A673 (cell line): Measurements from ENCODE around the gene RERE. TPM values are rescaled to one million over a fixed set of nuclear protein-coding genes. Genes with fewer than 3 reads are reported as not detected.

ENCODE experiments used
- BruUV-seq: library from RNA; stranded (reverse); fragments of 400-500 nt; replicated peaks from 2 replicates; lab custom pipeline; 2021; lab: Mats Ljungman, UMichigan
- CTCF ChIA-PET: fragments of 300-600 bp; sonication (Branson Sonifier 250); formaldehyde crosslinking; loops from one replicate; lab custom pipeline; 2022; ENCODE audit warnings: antibody characterized with exemption; lab: Charles Lee
- POLR2A ChIA-PET: fragments of 300-600 bp; sonication (Branson Sonifier 250); formaldehyde crosslinking; loops from one replicate; lab custom pipeline; 2022; ENCODE audit warnings: antibody characterized with exemption; ENCODE audit not compliant: low non-redundant PET; lab: Charles Lee
- DNase-seq: peaks from one replicate; pipeline ENCODE4 v3.0.0-alpha.2; 2015; ENCODE audit warnings: low spot score
- H3K27ac ChIP-seq: fragments of 200-600 bp; sonication (generic); 2 replicates; pipeline ENCODE4 v1.5.1; 2016; ENCODE audit warnings: mixed run types, low read depth, mild to moderate bottlenecking, mixed read lengths, antibody characterized with exemption, low read length; ENCODE audit not compliant: poor library complexity, severe bottlenecking
- H3K27me3 ChIP-seq: fragments of 200-600 bp; sonication (generic); replicated peaks from 2 replicates; pipeline ENCODE4 v1.6.1; 2017; ENCODE audit warnings: mixed run types, low read depth, mild to moderate bottlenecking, mixed read lengths, antibody characterized with exemption, low read length; ENCODE audit not compliant: insufficient read depth, poor library complexity
- H3K36me3 ChIP-seq: fragments of 200-600 bp; sonication (generic); 2 replicates; pipeline ENCODE4 v1.6.1; 2016; ENCODE audit warnings: mixed run types, mild to moderate bottlenecking, mixed read lengths, antibody characterized with exemption, low read length; ENCODE audit not compliant: insufficient read depth, poor library complexity, severe bottlenecking
- H3K4me1 ChIP-seq: fragments of 200-600 bp; sonication (generic); 2 replicates; pipeline ENCODE4 v1.6.1; 2017; ENCODE audit warnings: mixed run types, mild to moderate bottlenecking, mixed read lengths, antibody characterized with exemption, low read length; ENCODE audit not compliant: insufficient read depth, poor library complexity, severe bottlenecking
- H3K4me3 ChIP-seq: fragments of 200-600 bp; sonication (generic); 2 replicates; pipeline ENCODE4 v1.5.1; 2016; ENCODE audit warnings: low read depth, mixed run types, mild to moderate bottlenecking, mixed read lengths, low read length; ENCODE audit not compliant: poor library complexity, severe bottlenecking
- H3K9me3 ChIP-seq: fragments of 200-600 bp; sonication (generic); 2 replicates; pipeline ENCODE4 v1.6.1; 2016; ENCODE audit warnings: mixed run types, low read depth, mild to moderate bottlenecking, mixed read lengths, antibody characterized with exemption, low read length; ENCODE audit not compliant: poor library complexity, severe bottlenecking
- EZH2 ChIP-seq: fragments of 200-600 bp; sonication (generic); IDR thresholded peaks from 2 replicates; pipeline ENCODE4 v1.6.1; 2017; ENCODE audit warnings: borderline replicate concordance, low read depth, mild to moderate bottlenecking, mixed read lengths, antibody characterized with exemption, low read length; ENCODE audit not compliant: poor library complexity, severe bottlenecking
- intact Hi-C: fragments of 100-400 bp; cut with micrococcal nuclease; formaldehyde crosslinking; loops from one replicate; pipeline ENCODE4 v1.10.0; 2022; ENCODE audit not compliant: unreplicated experiment
- total RNA-seq: library from RNA; stranded (reverse); gene quantifications from 2 replicates; pipeline ENCODE4 v1.2.3, GENCODE V29; 2021
- TF ChIP-seq, protein P1 (sequence below): fragments of 300-800, 200-600 bp; sonication (generic); conservative IDR thresholded peaks from 2 replicates; pipeline ENCODE4 v1.5.1; 2017; ENCODE audit warnings: low read depth, mild to moderate bottlenecking, antibody characterized with exemption, low read length, moderate library complexity, mixed read lengths

RERE gene
- total RNA-seq, 1 experiment from 2014 or later: 188 TPM

GRCh38 chr1:8587784-8588183 is 229.7 kb downstream of the RERE start:
- ChIA-PET CTCF (interaction anchor here (1.2 to 1.6 kb wide), 2 partner anchors 11 to 16 kb away, joined by 3 to 4 read pairs; no protein-coding TSS in a partner anchor), POLR2A (no interaction called here)
- peak overlapping the region; percentile 72 for H3K27ac ChIP-seq
- no peaks in the 10 kb centered on the region for H3K27me3 ChIP-seq
- DNase-seq: no peak
- H3K36me3 ChIP-seq: no peaks in the 10 kb centered on the region
- no peaks in the 10 kb centered on the region for H3K9me3 ChIP-seq
- intact Hi-C loops: no loop called here
- H3K4me3 ChIP-seq: no peak overlapping the region
- BruUV-seq: no TSS peak
- TF ChIP-seq EZH2: no peak
- TF ChIP-seq, protein P1, sequence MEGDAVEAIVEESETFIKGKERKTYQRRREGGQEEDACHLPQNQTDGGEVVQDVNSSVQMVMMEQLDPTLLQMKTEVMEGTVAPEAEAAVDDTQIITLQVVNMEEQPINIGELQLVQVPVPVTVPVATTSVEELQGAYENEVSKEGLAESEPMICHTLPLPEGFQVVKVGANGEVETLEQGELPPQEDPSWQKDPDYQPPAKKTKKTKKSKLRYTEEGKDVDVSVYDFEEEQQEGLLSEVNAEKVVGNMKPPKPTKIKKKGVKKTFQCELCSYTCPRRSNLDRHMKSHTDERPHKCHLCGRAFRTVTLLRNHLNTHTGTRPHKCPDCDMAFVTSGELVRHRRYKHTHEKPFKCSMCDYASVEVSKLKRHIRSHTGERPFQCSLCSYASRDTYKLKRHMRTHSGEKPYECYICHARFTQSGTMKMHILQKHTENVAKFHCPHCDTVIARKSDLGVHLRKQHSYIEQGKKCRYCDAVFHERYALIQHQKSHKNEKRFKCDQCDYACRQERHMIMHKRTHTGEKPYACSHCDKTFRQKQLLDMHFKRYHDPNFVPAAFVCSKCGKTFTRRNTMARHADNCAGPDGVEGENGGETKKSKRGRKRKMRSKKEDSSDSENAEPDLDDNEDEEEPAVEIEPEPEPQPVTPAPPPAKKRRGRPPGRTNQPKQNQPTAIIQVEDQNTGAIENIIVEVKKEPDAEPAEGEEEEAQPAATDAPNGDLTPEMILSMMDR: no peak
- peaks cover 80% of the 10 kb centered on the region for H3K4me1 ChIP-seq

GRCh38 chr1:8586438-8586837 is 231.0 kb downstream of the RERE start:
- ChIA-PET POLR2A (no interaction called here), CTCF (interaction anchor here (1.6 kb wide), 1 partner anchor 12 kb away, joined by 4 read pairs; no protein-coding TSS in a partner anchor)
- H3K4me3 ChIP-seq: no peak overlapping the region
- no peaks in the 10 kb centered on the region for H3K27me3 ChIP-seq
- no peak for TF ChIP-seq EZH2
- TF ChIP-seq, protein P1: no peak
- H3K4me1 ChIP-seq: peaks cover 81% of the 10 kb centered on the region
- intact Hi-C loops: no loop called here
- H3K27ac ChIP-seq: peak overlapping the region; percentile 72
- BruUV-seq: no TSS peak
- no peaks in the 10 kb centered on the region for H3K36me3 ChIP-seq
- DNase-seq: no peak
- no peaks in the 10 kb centered on the region for H3K9me3 ChIP-seq

GRCh38 chr1:8584316-8584715 is 233.1 kb downstream of the RERE start:
- H3K4me3 ChIP-seq: no peak overlapping the region
- DNase-seq: no peak
- intact Hi-C loops: no loop called here
- peak overlapping the region; percentile 54 for H3K27ac ChIP-seq
- TF ChIP-seq, protein P1: no peak
- TF ChIP-seq EZH2: no peak
- no peaks in the 10 kb centered on the region for H3K36me3 ChIP-seq
- peaks cover 88% of the 10 kb centered on the region for H3K4me1 ChIP-seq
- H3K27me3 ChIP-seq: no peaks in the 10 kb centered on the region
- H3K9me3 ChIP-seq: no peaks in the 10 kb centered on the region
- BruUV-seq: no TSS peak
- CTCF ChIA-PET: no interaction called here
- POLR2A ChIA-PET: interaction anchor here (0.7 kb wide), 1 partner anchor 401 kb away, joined by 4 read pairs; no protein-coding TSS in a partner anchor
